ENCODE results near the gene LEFTY2.

The LEFTY2 gene

GRCh38 chr1:225919906-225920305, 21.1 kb downstream of the LEFTY2 start:
- in situ Hi-C loops (cut with HindIII; ENCODE audit: low sequenced_read_pairs): no loop called here
- no peak overlapping the region for H3K4me3 ChIP-seq (ENCODE audit: low read depth, low read length)
- TF ChIP-seq CTCF (IDR thresholded peaks at IDR 0.05; ENCODE audit: low read depth, low read length): no peak
- peak; percentile 85 for DNase-seq (ENCODE audit: low read depth, low spot score)

GRCh38 chr1:225918280-225918679, 22.7 kb downstream of the LEFTY2 start:
- H3K4me3 ChIP-seq (ENCODE audit: low read depth, low read length): no peak overlapping the region
- TF ChIP-seq CTCF (IDR thresholded peaks at IDR 0.05; ENCODE audit: low read depth, low read length): no peak
- DNase-seq (ENCODE audit: low read depth, low spot score): no peak
- in situ Hi-C loops (cut with HindIII; ENCODE audit: low sequenced_read_pairs): no loop called here

- no peak overlapping the region for H3K4me3 ChIP-seq (ENCODE audit: low read depth, low read length)
- in situ Hi-C loops (cut with HindIII; ENCODE audit: low sequenced_read_pairs): no loop called here
- DNase-seq (ENCODE audit: low read depth, low spot score): no peak
- no peak for TF ChIP-seq CTCF (IDR thresholded peaks at IDR 0.05; ENCODE audit: low read depth, low read length)
These were observed 23.5 kb downstream of the LEFTY2 start for GRCh38 chr1:225917536-225917935.

- in situ Hi-C loops (cut with HindIII; ENCODE audit: low sequenced_read_pairs): no loop called here
- TF ChIP-seq CTCF (IDR thresholded peaks at IDR 0.05; ENCODE audit: low read depth, low read length): no peak
- no peak for DNase-seq (ENCODE audit: low read depth, low spot score)
- no peak overlapping the region for H3K4me3 ChIP-seq (ENCODE audit: low read depth, low read length)
These were observed 23.9 kb downstream of the LEFTY2 start for GRCh38 chr1:225917101-225917500.

GRCh38 chr1:225915538-225915991, 25.5 kb downstream of the LEFTY2 start:
- H3K4me3 ChIP-seq (ENCODE audit: low read depth, low read length): no peak overlapping the region
- peak; percentile 21 for DNase-seq (ENCODE audit: low read depth, low spot score)
- in situ Hi-C loops (cut with HindIII; ENCODE audit: low sequenced_read_pairs): no loop called here
- TF ChIP-seq CTCF (IDR thresholded peaks at IDR 0.05; ENCODE audit: low read depth, low read length): no peak

GRCh38 chr1:225914947-225915346, 26.1 kb downstream of the LEFTY2 start:
- TF ChIP-seq CTCF (IDR thresholded peaks at IDR 0.05; ENCODE audit: low read depth, low read length): no peak
- no peak overlapping the region for H3K4me3 ChIP-seq (ENCODE audit: low read depth, low read length)
- in situ Hi-C loops (cut with HindIII; ENCODE audit: low sequenced_read_pairs): no loop called here
- no peak for DNase-seq (ENCODE audit: low read depth, low spot score)

- TF ChIP-seq CTCF (IDR thresholded peaks at IDR 0.05; ENCODE audit: low read depth, low read length): no peak
- H3K4me3 ChIP-seq (ENCODE audit: low read depth, low read length): no peak overlapping the region
- DNase-seq (ENCODE audit: low read depth, low spot score): no peak
- in situ Hi-C loops (cut with HindIII; ENCODE audit: low sequenced_read_pairs): no loop called here
These were observed 26.6 kb downstream of the LEFTY2 start for GRCh38 chr1:225914391-225914790.

Measured in astrocyte of the spinal cord (primary cell).